G401.6 (cell line): ENCODE measurements around the gene SALL3.

Source experiments
- FAIRE-seq: peaks from 2 replicates; lab custom pipeline; 2012; peaks lifted over from hg19 to GRCh38; lab: Jason Lieb, UNC

SALL3 gene

GRCh38 chr18:78980777-78981380 lies 1.3 kb downstream of the SALL3 start:
- no peak for FAIRE-seq

DNA sequence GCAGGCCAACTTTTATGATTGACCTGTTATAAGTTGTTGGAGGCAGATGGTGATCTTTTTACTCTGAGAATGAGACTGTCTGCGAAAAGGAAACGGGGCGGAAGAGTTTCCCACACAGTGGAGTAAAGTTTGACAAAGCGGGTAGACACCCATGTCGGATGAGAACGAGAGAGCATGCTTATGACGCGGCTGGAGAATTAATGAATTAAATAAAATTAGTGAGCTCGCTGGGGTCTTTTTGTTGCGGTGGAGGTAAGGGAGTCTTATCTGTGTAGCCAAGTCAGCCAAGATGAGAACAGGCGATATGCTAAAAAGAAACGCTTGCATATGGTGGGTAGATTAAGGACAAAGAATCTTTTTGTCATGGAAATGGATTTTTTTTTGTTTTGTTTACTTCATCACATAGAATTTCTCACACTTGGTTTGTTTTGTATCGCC lies 1.8 kb downstream of the SALL3 start:
- no peak for FAIRE-seq

DNA sequence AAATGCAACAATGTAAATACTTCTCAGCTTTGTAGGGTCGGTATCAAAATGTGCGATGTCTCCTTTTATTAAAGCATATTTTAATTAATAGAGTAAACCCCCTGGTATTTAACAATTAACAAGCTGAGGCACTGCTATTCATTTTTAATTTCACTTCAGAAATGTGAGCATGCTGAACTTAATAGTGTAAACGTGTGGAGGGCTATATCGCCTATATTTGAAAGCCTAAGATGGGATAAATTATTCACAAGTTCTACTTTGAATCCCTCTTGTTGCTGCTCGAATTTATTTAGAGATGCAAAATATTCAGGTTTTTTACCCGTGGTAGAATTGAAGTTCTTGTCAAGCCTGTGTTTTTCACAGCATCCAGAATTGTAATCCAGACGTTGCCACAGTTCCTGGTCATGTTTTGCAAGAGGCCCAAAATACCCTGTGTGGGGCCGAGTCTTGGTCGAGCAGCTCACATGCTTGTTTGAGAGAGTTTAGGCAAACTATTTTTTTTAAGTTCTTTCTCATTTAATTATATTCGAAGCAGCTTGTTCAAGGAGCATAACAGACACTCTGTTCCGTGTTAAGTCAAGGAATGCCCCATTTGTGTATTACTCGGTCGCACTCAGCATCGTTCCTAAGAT lies 2.5 kb downstream of the SALL3 start:
- FAIRE-seq: no peak

- FAIRE-seq: no peak
These were observed 3.9 kb downstream of the SALL3 start for GRCh38 chr18:78983512-78983911.

DNA sequence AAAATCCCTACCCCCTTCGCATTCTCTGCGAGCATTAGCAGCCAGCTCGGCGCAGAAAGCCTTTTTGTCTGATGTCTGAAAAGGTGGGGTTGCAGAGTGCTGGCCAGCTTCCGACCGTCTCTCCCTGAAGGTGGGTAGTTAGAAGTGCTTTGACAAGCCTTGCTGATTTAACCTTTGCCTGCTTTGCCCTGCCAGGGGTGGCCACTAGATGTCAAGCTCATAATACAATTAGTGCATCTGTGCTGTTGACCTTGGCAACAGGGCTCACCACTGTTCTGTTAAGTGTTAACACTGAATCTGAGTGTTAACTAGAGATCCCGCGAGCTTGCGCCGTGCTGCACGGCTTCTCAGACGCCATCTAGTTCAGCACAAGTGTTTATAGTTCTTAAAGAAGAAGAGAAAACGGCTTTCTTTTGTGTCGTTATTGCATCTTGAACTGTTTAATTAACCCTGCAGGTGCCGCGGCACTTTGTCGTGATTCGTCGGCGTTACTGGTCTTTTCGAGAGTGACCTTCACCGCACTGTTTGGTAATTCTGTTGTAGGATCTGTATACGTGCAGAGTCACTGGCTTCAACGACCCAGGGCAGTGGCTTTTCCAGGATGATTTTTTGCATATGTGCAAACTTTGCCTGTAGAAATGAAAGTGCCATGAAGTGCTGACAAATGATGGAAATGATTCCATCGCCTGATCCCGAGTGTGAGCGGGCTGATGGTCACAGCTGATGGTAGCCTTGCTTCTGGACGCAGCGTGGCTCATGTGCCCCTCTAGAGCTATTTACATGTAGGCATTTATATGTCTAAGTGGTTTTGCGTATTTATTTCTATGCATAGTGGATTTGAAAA lies 5.5 kb downstream of the SALL3 start:
- no peak for FAIRE-seq

DNA sequence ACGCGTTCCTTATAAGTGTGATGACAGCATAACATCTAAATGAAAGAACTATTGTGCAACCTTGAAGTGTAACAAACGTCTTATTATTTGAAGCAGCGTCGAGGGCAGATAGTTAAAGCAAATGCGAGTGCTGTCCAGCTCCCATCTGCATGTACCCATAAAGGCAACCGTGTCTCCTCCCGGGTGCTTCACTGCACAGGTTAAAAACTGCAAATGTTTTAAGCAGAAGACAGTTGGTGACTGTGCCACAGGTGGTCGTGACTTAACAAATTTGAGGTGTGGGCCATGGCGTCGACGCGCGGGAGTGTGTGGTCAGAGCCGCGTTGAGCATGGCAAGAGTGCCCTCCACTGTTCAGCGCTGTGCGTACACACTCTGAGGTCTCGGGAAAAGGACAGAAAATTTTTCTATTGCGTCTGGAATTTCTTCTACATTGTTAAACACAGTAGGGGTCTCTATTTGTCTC lies 6.4 kb downstream of the SALL3 start:
- FAIRE-seq: no peak

GRCh38 chr18:78991446-78991845 lies 11.8 kb downstream of the SALL3 start:
- no peak for FAIRE-seq

GRCh38 chr18:78992041-78993011 lies 12.7 kb downstream of the SALL3 start:
- FAIRE-seq: no peak

- FAIRE-seq: no peak
These were observed 13.7 kb downstream of the SALL3 start for GRCh38 chr18:78993014-78993926.

DNA sequence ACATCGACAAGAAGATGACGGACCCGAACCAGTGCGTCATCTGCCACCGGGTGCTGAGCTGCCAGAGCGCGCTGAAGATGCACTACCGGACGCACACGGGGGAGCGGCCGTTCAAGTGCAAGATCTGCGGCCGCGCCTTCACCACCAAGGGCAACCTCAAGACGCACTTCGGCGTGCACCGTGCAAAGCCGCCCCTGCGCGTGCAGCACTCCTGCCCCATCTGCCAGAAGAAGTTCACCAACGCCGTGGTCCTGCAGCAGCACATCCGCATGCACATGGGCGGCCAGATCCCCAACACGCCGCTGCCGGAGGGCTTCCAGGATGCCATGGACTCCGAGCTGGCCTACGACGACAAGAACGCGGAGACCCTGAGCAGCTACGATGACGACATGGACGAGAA lies 14.4 kb downstream of the SALL3 start:
- no peak for FAIRE-seq

GRCh38 chr18:78994531-78994930 lies 14.9 kb downstream of the SALL3 start:
- no peak for FAIRE-seq

DNA sequence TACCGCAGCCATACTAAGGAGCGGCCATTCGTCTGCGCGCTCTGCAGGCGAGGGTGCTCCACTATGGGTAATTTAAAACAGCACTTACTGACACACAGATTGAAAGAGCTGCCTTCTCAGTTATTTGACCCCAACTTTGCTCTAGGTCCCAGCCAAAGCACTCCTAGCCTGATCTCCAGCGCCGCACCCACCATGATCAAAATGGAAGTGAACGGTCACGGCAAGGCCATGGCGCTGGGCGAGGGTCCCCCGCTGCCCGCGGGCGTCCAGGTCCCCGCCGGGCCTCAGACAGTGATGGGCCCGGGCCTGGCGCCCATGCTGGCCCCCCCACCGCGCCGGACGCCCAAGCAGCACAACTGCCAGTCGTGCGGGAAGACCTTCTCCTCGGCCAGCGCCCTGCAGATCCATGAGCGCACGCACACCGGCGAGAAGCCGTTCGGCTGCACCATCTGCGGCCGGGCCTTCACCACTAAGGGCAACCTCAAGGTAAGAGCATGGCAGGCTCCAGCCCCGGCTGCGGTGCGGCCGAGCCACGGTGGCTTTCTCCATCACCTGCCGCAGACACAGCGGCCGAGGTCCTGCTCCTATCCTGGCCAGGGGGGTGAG lies 15.5 kb downstream of the SALL3 start:
- FAIRE-seq: no peak

DNA sequence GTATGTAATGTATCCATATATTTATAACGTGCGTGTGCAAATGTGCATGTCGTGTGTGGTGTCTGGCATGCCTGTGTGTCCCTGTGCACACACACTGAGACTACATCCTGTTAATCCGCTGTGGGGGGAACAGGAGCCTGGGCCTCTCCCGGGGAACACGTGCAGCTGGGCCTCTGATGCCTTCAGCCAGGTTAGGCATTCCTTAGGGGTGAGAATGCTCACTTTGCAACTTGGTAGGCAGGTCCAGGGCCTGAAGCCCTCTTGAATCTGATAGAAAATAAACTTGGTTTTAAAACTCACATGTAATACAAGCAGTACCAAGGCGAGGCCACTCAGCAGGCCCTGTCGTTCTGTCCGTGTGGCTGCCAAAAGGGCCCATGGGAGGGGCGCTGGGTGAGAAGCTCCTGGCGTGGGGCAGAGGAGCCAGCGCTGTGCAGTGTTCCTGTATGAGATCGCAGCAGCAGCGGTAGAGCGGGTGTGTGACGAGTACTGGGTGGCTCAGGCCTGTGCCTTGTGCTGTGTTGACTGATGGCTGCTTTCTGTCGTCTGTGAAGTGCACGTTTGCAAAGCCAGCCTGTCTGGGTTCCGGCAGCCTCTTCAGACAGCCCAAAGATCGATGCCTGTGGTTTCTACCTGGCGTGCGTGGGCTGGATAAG lies 16.2 kb downstream of the SALL3 start:
- FAIRE-seq: no peak

- no peak for FAIRE-seq
These were observed 17.3 kb downstream of the SALL3 start for GRCh38 chr18:78996741-78997490.

DNA sequence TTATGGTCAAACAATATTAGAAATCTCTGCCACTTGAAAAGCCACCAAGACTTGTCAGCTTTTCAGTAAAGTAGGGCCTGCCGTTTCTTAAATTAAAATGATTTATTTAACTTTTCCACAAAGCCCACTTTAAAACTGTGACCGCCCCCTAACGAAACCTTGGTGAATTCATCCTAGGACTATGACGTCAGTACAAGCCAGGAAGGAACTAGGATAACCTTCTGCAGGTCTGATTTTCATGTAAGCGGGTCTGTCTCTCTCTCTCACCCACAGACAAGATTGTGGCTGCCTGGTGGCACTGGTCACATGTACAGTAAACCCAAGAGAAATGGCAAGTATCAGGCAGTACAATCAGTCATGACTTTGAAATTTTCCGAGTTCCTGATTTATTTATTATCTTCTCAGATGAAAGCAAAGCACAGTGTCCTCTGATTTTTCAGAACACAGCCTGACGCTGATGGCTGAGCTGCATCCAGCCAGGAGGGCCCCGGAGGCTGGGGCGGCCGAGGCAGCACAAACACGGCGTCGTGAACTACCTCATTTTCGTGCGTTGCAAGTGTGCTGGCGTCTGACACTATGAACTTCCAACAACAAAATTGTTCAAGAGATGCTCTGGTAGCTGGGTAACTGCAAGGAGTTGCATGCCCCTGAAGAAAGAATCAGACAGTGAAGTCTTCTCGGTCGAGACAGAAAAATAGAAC lies 18.9 kb downstream of the SALL3 start:
- no peak for FAIRE-seq

- FAIRE-seq: no peak
These were observed 20.3 kb downstream of the SALL3 start for GRCh38 chr18:78999939-79000338.

DNA sequence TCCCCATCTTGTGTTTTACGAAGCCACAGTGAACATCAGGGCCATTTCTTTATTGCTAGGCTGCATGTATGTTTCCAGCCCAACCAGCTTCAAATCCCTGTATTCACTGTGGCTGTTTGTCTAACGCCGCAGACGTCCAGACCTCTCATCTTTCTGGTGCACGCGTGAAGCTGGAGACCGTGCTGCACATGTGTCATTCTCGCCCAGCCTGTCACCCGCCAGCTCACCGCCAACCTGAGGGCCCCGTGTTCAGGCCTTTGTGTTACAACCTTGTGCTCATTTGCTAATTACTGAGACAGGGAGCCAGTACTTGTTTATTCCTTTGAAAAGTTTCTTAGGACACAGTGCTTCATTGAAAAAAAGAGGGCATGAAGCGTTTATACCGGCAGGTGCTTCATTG lies 21.4 kb downstream of the SALL3 start:
- no peak for FAIRE-seq

DNA sequence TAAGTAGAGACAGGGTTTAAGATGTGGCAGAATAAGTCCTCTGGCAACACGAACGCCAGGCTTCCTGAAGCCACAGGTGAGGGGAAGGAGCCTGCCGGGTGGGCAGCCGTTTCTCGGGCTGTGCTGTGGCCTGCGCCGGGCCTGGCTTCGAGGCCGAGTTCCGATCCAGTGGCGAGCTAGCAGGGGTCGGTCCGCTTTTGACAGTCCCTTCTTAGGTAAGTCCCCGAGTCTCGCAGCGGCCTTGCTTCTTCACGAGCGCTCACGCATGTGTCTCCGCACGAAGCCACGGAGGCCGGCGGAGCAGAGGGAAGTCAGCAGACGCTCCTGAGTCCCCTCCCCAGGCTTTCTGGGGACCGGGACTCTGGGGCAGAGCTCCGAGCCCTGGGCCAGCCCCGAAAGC lies 26.0 kb downstream of the SALL3 start:
- FAIRE-seq: no peak
